HepG2 (cell line): Measurements from ENCODE around the gene UBE2C.

Experiments used
- CAMTA2 ChIP-seq: sonication (generic); formaldehyde crosslinking; IDR thresholded peaks from 2 replicates; pipeline ENCODE4 v1.4.0; 2020; ENCODE audit warnings: mild to moderate bottlenecking, missing genetic modification reagents, borderline replicate concordance
- RAD21 ChIP-seq: fragments of 450-650 bp; formaldehyde crosslinking; IDR thresholded peaks from 2 replicates; pipeline ENCODE4 v1.5.0; 2020; ENCODE audit warnings: mild to moderate bottlenecking
- TF ChIP-seq, protein P1 (sequence below): sonication (generic); formaldehyde crosslinking; IDR thresholded peaks from 2 replicates; pipeline ENCODE4 v1.4.0; 2020; ENCODE audit warnings: missing genetic modification reagents

DNA sequence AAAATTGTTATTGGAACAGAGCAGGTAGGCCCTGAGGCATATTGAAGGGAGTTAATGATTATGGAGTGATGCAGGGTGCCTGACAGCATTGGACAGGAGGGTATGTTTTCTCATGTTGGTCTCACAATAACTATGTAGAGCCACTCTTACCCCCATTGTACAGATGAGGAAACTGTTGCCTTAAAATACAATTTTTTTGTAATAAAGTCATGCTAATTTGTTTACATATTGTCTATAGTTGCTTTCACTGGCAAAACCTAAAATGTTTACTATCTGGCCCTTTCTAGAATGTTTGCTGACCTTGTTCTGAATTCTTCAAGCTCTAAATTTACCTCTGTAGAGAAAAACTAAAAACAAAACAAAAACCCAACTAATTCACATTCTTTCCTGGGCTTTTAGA, 39.1 kb downstream of the UBE2C start:
- no peak for TF ChIP-seq RAD21 (CRISPR knock-in tag)
- TF ChIP-seq, protein P1, sequence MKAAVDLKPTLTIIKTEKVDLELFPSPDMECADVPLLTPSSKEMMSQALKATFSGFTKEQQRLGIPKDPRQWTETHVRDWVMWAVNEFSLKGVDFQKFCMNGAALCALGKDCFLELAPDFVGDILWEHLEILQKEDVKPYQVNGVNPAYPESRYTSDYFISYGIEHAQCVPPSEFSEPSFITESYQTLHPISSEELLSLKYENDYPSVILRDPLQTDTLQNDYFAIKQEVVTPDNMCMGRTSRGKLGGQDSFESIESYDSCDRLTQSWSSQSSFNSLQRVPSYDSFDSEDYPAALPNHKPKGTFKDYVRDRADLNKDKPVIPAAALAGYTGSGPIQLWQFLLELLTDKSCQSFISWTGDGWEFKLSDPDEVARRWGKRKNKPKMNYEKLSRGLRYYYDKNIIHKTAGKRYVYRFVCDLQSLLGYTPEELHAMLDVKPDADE (CRISPR knock-in tag) = no peak
- no peak for TF ChIP-seq CAMTA2 (CRISPR knock-in tag)
